ENCODE measurements around the gene INPP5E.

INPP5E gene

GRCh38 chr9:136383436-136383835, 56.2 kb downstream of the INPP5E start:
- TF ChIP-seq CTCF (IDR thresholded peaks at IDR 0.05; ENCODE audit: low read length, missing control alignments): no peak
- no peak overlapping the region for H3K4me3 ChIP-seq (replicated peaks; ENCODE audit: low read depth, low read length)
- DNase-seq (ENCODE audit: low read depth): no peak

GRCh38 chr9:136381966-136382513, 57.6 kb downstream of the INPP5E start:
- no peak for DNase-seq (ENCODE audit: low read depth)
- no peak for TF ChIP-seq CTCF (IDR thresholded peaks at IDR 0.05; ENCODE audit: low read length, missing control alignments)

GRCh38 chr9:136381311-136381710, 58.3 kb downstream of the INPP5E start:
- H3K4me3 ChIP-seq (replicated peaks; ENCODE audit: low read depth, low read length): no peak overlapping the region
- TF ChIP-seq CTCF (IDR thresholded peaks at IDR 0.05; ENCODE audit: low read length, missing control alignments): no peak
- DNase-seq (ENCODE audit: low read depth): no peak

More at GRCh38 chr9:136381966-136382513, 57.6 kb downstream of the INPP5E start:
- H3K4me3 ChIP-seq (replicated peaks; ENCODE audit: low read depth, low read length): no peak overlapping the region

- no peak for TF ChIP-seq CTCF (IDR thresholded peaks at IDR 0.05; ENCODE audit: low read length, missing control alignments)
- no peak overlapping the region for H3K4me3 ChIP-seq (replicated peaks; ENCODE audit: low read depth, low read length)
- DNase-seq (ENCODE audit: low read depth): no peak
Observed at GRCh38 chr9:136380381-136380780, 59.3 kb downstream of the INPP5E start.

GRCh38 chr9:136379891-136380290, 59.8 kb downstream of the INPP5E start:
- TF ChIP-seq CTCF (IDR thresholded peaks at IDR 0.05; ENCODE audit: low read length, missing control alignments): no peak
- DNase-seq (ENCODE audit: low read depth): no peak
- H3K4me3 ChIP-seq (replicated peaks; ENCODE audit: low read depth, low read length): no peak overlapping the region

GRCh38 chr9:136379401-136379800, 60.2 kb downstream of the INPP5E start:
- TF ChIP-seq CTCF (IDR thresholded peaks at IDR 0.05; ENCODE audit: low read length, missing control alignments): no peak

GRCh38 chr9:136379003-136379287, 60.7 kb downstream of the INPP5E start:
- no peak for TF ChIP-seq CTCF (IDR thresholded peaks at IDR 0.05; ENCODE audit: low read length, missing control alignments)
- DNase-seq (ENCODE audit: low read depth): no peak
- H3K4me3 ChIP-seq (replicated peaks; ENCODE audit: low read depth, low read length): no peak overlapping the region

More at GRCh38 chr9:136379401-136379800, 60.2 kb downstream of the INPP5E start:
- no peak for DNase-seq (ENCODE audit: low read depth)
- no peak overlapping the region for H3K4me3 ChIP-seq (replicated peaks; ENCODE audit: low read depth, low read length)

All from fibroblast of pulmonary artery (primary cell).